ENCODE results near the gene C4orf50. TPM values are rescaled to one million over a fixed set of nuclear protein-coding genes. Genes with fewer than 3 reads are reported as not detected.

Gene C4orf50
- total and polyA plus RNA-seq, 2 of the 8 experiments (the other 6 are each of a cell fraction or from before 2014, with no cell fraction given): 0.08 to 0.22 TPM

- H3K79me2 ChIP-seq (ENCODE audit: control insufficient read depth in 1 of 2, insufficient read depth in 2 of 2, low read length in 2 of 2): no peaks in the 10 kb centered on the region
- FAIRE-seq (no peak), DNase-seq (ENCODE audit: low read depth in 1 of 2, low spot score in 2 of 2) (no peak)
- H3K27ac ChIP-seq (ENCODE audit: low read depth, low read length): no peak overlapping the region
- H3K36me3 ChIP-seq (ENCODE audit: control insufficient read depth in 2 of 4, insufficient read depth in 4 of 4, low read length in 3 of 4): no peaks in the 10 kb centered on the region
- H3K9me3 ChIP-seq (ENCODE audit: insufficient read depth in 2 of 2, low read depth in 1 of 2, low read length in 1 of 2): peaks cover 3 to 5% of the 10 kb centered on the region in 2 experiments; a peak in 2 of 4 replicates
- H2BK15ac ChIP-seq (ENCODE audit: low read length): no peak overlapping the region
- H4K20me1 ChIP-seq (replicated peaks in 1 of 2; ENCODE audit: control insufficient read depth in 1 of 2, insufficient read depth in 2 of 2, low read length in 2 of 2): peaks cover 10 to 17% of the 10 kb centered on the region in 2 experiments
- no peak overlapping the region for H3K4ac ChIP-seq (replicated peaks; ENCODE audit: insufficient read length, low read depth, low read length)
- ChIA-PET CTCF (ENCODE audit: partially characterized antibody) (interaction anchor here (1.2 kb wide), 1 partner anchor 61 kb away, joined by 3 read pairs; no protein-coding TSS in a partner anchor), POLR2A (ENCODE audit: partially characterized antibody) (no interaction called here)
- H2AK5ac ChIP-seq (ENCODE audit: low read depth, low read length): no peak overlapping the region
- H4K91ac ChIP-seq (replicated peaks; ENCODE audit: insufficient read length, low read length): no peak overlapping the region
- no peak overlapping the region for H3K9ac ChIP-seq (replicated peaks in 1 of 4; ENCODE audit: extremely low read depth in 1 of 4, low read depth in 3 of 4, low read length in 3 of 4)
- no peak overlapping the region for H3K18ac ChIP-seq (ENCODE audit: extremely low read depth, low read length)
- no peak overlapping the region for H2BK120ac ChIP-seq (replicated peaks; ENCODE audit: low read depth, low read length)
- no peak overlapping the region for H2BK5ac ChIP-seq (ENCODE audit: low read depth, low read length)
- 83% methylated on average over 4 of the region's 4 CpGs; no CpG with 5 or more reads in 1 of the 2 experiments for WGBS, 2 experiments (ENCODE audit: extremely low coverage in 1 of 2, insufficient coverage in 1 of 2, insufficient read length in 1 of 2, insufficient replicate concordance in 2 of 2, low coverage in 1 of 2, low lambda C conversion rate in 2 of 2, missing lambda C conversion rate in 1 of 2)
- peaks cover 15% of the 10 kb centered on the region for H3K23me2 ChIP-seq (ENCODE audit: low read depth, low read length)
- H3K79me1 ChIP-seq (ENCODE audit: low read depth, low read length): no peaks in the 10 kb centered on the region
- H3K4me1 ChIP-seq (replicated peaks in 1 of 4; ENCODE audit: control insufficient read depth in 3 of 4, insufficient read depth in 4 of 4, low read length in 3 of 4): peaks cover 3 to 22% (median 12%) of the 10 kb centered on the region in 4 experiments; a peak in 6 of 7 replicates
- H2AFZ ChIP-seq (ENCODE audit: low read length): no peak overlapping the region
- no peak overlapping the region for H4K8ac ChIP-seq (ENCODE audit: extremely low read depth, insufficient read depth, low read length)
- H3K4me2 ChIP-seq (ENCODE audit: insufficient read depth in 1 of 2, low read depth in 2 of 2, low read length in 2 of 2): no peak overlapping the region
- peaks cover 27 to 71% (median 58%) of the 10 kb centered on the region in 4 experiments for H3K27me3 ChIP-seq (replicated peaks in 1 of 4; ENCODE audit: control insufficient read depth in 3 of 4, extremely low read depth in 1 of 4, insufficient read depth in 3 of 4, low read length in 3 of 4)
- H3K14ac ChIP-seq (ENCODE audit: insufficient read length): no peak overlapping the region
- no peak overlapping the region for H3K4me3 ChIP-seq (ENCODE audit: extremely low read depth in 1 of 4, insufficient read depth in 2 of 4, low read depth in 3 of 4, low read length in 4 of 4)
- no peak overlapping the region for H4K5ac ChIP-seq (ENCODE audit: insufficient read length, low read depth, low read length)
- no peak overlapping the region for H3K23ac ChIP-seq (ENCODE audit: insufficient read length)
- H3K56ac ChIP-seq (replicated peaks; ENCODE audit: insufficient read length, low read depth, low read length): no peak overlapping the region
- H2BK20ac ChIP-seq (ENCODE audit: low read length): no peak overlapping the region
- H2BK12ac ChIP-seq (ENCODE audit: low read depth, low read length): no peak overlapping the region
- no peak for TF ChIP-seq ZNF274 (IDR thresholded peaks at IDR 0.05; ENCODE audit: borderline replicate concordance, extremely low read depth, low read length)
- no peak for TF ChIP-seq SIX5 (IDR thresholded peaks at IDR 0.05; ENCODE audit: low read depth, low read length)
- TF ChIP-seq USF2 (IDR thresholded peaks at IDR 0.05; ENCODE audit: low read length): no peak
- TF ChIP-seq FOSL1 (IDR thresholded peaks at IDR 0.05; ENCODE audit: insufficient read depth, low read depth, low read length): no peak
- no peak for TF ChIP-seq SRF (IDR thresholded peaks at IDR 0.05; ENCODE audit: low read depth, low read length)
- no peak for TF ChIP-seq SP2 (IDR thresholded peaks at IDR 0.05; ENCODE audit: low read length)
- TF ChIP-seq EZH2 (IDR thresholded peaks at IDR 0.05; ENCODE audit: low read depth, low read length, severe bottlenecking): no peak
- TF ChIP-seq BRCA1 (IDR thresholded peaks at IDR 0.05; ENCODE audit: low read depth, low read length): no peak
- no peak for TF ChIP-seq TAF1 (IDR thresholded peaks at IDR 0.05; ENCODE audit: low read depth, low read length)
- no peak for TF ChIP-seq EP300 (IDR thresholded peaks at IDR 0.05; ENCODE audit: borderline replicate concordance in 1 of 2, low read depth in 2 of 2, low read length in 2 of 2)
- no peak for TF ChIP-seq RAD21 (IDR thresholded peaks at IDR 0.05 in 1 of 2, conservative IDR thresholded peaks at IDR 0.05 in 1 of 2; ENCODE audit: low read depth in 2 of 2, low read length in 2 of 2)
- TF ChIP-seq CTBP2 (IDR thresholded peaks at IDR 0.05; ENCODE audit: borderline replicate concordance, insufficient read depth, insufficient read length, low read length): no peak
- TF ChIP-seq TCF12 (IDR thresholded peaks at IDR 0.05; ENCODE audit: low read depth, low read length): no peak
Measured at GRCh38 chr4:5895287-5895686, 122.9 kb downstream of the C4orf50 start.

Measured in H1 (cell line).